Uterus (tissue), 2 donors: ENCODE measurements around the gene ARID1B.

Experiments used
- POLR2A ChIP-seq, 2 donors: fragments of 450-650 bp; IDR thresholded peaks; one replicate each; pipeline ENCODE4 v1.6.1; 2016; ENCODE audit warnings: antibody characterized with exemption in 2 of 2, mild to moderate bottlenecking in 1 of 2, moderate library complexity in 1 of 2
- TF ChIP-seq, protein P1 (sequence below), 4 experiments: fragments of 200-600 bp in 2 of 4; fragments of 450-650 bp in 2 of 4; sonication (generic) in 2 of 4; IDR thresholded peaks; one replicate each; pipeline ENCODE4 v1.5.1; 2016 to 2019; ENCODE audit warnings: antibody characterized with exemption in 4 of 4, mild to moderate bottlenecking in 2 of 4, moderate library complexity in 1 of 4

DNA sequence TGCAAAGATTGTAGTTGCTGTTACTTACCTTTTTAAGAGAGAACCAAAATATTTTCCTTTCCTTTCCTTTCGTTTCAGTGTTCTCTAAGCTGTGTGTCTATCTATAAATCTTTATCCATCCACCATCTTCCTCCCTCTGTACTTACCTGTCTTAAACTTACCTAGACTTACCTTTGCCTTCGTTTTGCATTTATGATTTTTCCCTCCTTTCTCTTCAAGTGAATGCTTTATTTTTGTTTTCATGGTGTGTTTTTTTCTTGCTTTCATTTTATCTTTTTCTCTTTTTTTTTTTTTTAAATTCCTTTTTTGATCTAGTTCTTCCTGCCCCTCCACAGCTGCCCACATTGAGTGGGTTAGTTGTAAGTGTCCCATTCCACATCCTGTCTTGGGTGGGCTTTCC lies 26.2 kb downstream of the ARID1B start:
- TF ChIP-seq POLR2A (IDR thresholded peaks at IDR 0.05) = no peak
- TF ChIP-seq, protein P1, sequence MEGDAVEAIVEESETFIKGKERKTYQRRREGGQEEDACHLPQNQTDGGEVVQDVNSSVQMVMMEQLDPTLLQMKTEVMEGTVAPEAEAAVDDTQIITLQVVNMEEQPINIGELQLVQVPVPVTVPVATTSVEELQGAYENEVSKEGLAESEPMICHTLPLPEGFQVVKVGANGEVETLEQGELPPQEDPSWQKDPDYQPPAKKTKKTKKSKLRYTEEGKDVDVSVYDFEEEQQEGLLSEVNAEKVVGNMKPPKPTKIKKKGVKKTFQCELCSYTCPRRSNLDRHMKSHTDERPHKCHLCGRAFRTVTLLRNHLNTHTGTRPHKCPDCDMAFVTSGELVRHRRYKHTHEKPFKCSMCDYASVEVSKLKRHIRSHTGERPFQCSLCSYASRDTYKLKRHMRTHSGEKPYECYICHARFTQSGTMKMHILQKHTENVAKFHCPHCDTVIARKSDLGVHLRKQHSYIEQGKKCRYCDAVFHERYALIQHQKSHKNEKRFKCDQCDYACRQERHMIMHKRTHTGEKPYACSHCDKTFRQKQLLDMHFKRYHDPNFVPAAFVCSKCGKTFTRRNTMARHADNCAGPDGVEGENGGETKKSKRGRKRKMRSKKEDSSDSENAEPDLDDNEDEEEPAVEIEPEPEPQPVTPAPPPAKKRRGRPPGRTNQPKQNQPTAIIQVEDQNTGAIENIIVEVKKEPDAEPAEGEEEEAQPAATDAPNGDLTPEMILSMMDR (IDR thresholded peaks at IDR 0.05) = no peak
